Esophagus (tissue), 2 donors: ENCODE data around the gene AGTRAP. TPM values are rescaled to one million over a fixed set of nuclear protein-coding genes. Genes with fewer than 3 reads are reported as not detected.

ENCODE experiments used
- polyA plus RNA-seq, 2 donors: library from polyadenylated mRNA; stranded (reverse); fragments of 200-250 nt; gene quantifications; one replicate each; pipeline ENCODE4 v1.2.3, GENCODE V29; 2013
- donor health status: healthy with polysubstance abuse.
- donor health status: Bipolar disorder and iron deficiency.

The AGTRAP gene
- polyA plus RNA-seq, 2 donors = 23.7 to 34.6 TPM

Other genes with a start within 250 kb of the AGTRAP start
- 1 to 10 TPM; 7.6 to 8.5 TPM for gene FBXO2, start 81.7 kb upstream of the AGTRAP start, polyA plus RNA-seq
- 10 to 100 TPM in 1 of 2 donors, 1 to 10 TPM in 1; 9.0 to 16.2 TPM for gene FBXO44, start 81.3 kb upstream of the AGTRAP start, polyA plus RNA-seq
- gene FBXO6, start 71.9 kb upstream of the AGTRAP start, polyA plus RNA-seq = 10 to 100 TPM in 1 of 2 donors, 1 to 10 TPM in 1; 6.1 to 10.3 TPM
- gene MAD2L2, start 55.0 kb upstream of the AGTRAP start, polyA plus RNA-seq = 10 to 100 TPM in 1 of 2 donors, 1 to 10 TPM in 1; 8.1 to 18.5 TPM
- gene DRAXIN, start 44.4 kb upstream of the AGTRAP start, polyA plus RNA-seq = under 1 TPM; 0.01 to 0.02 TPM
- 1 to 10 TPM in 1 of 2 donors, under 1 TPM in 1; 0.98 to 1.3 TPM for gene C1orf167, start 26.1 kb downstream of the AGTRAP start, polyA plus RNA-seq
- 1 to 10 TPM; 8.2 to 9.4 TPM for gene MTHFR, start 69.8 kb downstream of the AGTRAP start, polyA plus RNA-seq
- gene CLCN6, start 70.1 kb downstream of the AGTRAP start, polyA plus RNA-seq = 1 to 10 TPM; 4.9 to 9.1 TPM
- under 1 TPM; 0.11 to 0.63 TPM for gene NPPA, start 111.6 kb downstream of the AGTRAP start, polyA plus RNA-seq
- under 1 TPM; 0.66 to 0.83 TPM for gene NPPB, start 122.8 kb downstream of the AGTRAP start, polyA plus RNA-seq
- gene KIAA2013, start 190.3 kb downstream of the AGTRAP start, polyA plus RNA-seq = 10 to 100 TPM; 16.6 to 28.5 TPM
- 10 to 100 TPM; 17.1 to 18.2 TPM for gene PLOD1, start 198.6 kb downstream of the AGTRAP start, polyA plus RNA-seq
- gene MFN2, start 244.3 kb downstream of the AGTRAP start, polyA plus RNA-seq = 10 to 100 TPM; 31.8 to 50.7 TPM